Sigmoid colon (tissue), 3 donors: ENCODE measurements around the gene ZYX.

Experiments used
- CTCF ChIP-seq, 4 experiments: fragments of 450-650 bp in 3 of 4; fragments of 200-600 bp in 1 of 4; IDR thresholded peaks; one replicate each; pipeline ENCODE4 v1.5.1; 2016 to 2019; ENCODE audit warnings: antibody characterized with exemption in 4 of 4, mild to moderate bottlenecking in 3 of 4, moderate library complexity in 2 of 4
- POLR2A ChIP-seq, 2 donors: fragments of 450-650 bp; IDR thresholded peaks; one replicate each; pipeline ENCODE4 v1.6.1; 2016; ENCODE audit warnings: antibody characterized with exemption in 2 of 2, mild to moderate bottlenecking in 2 of 2, moderate library complexity in 2 of 2

DNA sequence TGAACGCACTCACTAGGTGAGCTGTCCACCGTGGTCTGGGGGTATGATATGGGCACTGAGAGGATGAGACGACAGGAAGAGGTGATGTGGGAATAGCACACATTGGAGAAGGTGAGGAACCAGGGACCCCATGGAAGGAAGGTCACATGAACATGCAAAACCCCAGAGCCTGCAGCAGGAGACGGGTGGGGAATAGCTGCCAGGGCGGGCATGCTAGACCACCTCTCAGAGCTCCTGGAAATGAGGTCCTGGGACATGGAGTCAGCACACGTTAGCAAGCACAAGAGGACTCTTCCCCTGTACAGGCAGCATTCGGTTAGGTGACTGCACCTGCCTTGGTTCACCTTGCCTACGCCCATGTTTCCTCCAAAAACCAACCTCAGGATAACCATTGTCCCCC lies 26.8 kb upstream of the ZYX start:
- TF ChIP-seq CTCF (IDR thresholded peaks at IDR 0.05) (no peak), POLR2A (IDR thresholded peaks at IDR 0.05) (no peak)
